ENCODE results near the gene DDC. TPM values are rescaled to one million over a fixed set of nuclear protein-coding genes. Genes with fewer than 3 reads are reported as not detected.
A peak's percentile ranks its signal among the peaks of the same experiment; 100 is the strongest.

Gene DDC, protein sequence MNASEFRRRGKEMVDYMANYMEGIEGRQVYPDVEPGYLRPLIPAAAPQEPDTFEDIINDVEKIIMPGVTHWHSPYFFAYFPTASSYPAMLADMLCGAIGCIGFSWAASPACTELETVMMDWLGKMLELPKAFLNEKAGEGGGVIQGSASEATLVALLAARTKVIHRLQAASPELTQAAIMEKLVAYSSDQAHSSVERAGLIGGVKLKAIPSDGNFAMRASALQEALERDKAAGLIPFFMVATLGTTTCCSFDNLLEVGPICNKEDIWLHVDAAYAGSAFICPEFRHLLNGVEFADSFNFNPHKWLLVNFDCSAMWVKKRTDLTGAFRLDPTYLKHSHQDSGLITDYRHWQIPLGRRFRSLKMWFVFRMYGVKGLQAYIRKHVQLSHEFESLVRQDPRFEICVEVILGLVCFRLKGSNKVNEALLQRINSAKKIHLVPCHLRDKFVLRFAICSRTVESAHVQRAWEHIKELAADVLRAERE
- total RNA-seq (2014; rRNA removed; shearing (Covaris generic); ENCODE audit: low replicate concordance): not detected in 2 replicates

DNA sequence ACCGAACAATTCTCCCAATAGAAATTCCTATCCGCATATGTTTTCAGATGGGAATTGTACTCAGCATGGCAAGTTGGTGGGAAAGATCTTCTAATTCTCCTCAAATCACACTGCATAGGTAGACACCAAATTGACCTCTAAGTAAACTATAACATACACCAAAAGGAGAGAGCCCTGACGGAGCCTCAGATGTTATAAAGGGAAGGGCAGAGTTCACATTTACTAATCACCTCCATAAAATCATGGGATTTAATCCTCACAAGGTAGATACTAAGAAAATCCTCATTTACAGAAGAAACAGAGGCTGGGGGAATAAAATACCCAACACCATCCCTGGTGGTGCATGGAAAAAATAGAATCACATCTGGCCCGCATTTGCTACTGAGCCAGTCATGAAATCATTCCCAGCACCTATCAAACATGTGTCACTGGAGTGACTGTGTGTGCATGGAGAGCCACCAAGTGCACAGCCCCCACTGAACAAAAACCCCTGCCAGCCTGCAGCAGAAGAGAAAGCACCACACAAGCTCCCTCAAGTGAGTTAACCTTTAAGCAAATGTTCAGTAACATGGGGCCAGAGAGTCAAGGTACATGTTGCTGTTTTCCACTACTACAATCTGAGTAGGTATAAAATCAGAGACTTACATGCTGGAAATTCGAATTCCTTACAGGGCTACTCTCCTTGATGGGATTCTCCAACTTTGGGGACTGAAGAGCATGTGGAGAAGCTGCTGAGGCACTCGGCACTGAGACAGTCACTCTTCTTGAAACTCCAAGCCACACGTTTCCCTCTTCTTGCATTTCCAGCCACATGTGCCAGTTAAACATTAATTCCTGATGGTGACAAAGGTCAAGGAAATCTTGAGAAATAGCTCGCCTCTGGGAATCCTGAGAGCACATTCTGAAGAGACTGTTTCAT, at the start of gene DDC:
Gene DDC, minus strand, starts transcription at position 766 of the 919 bp plus-strand sequence. CDS start 21,320 bp downstream, outside the sequence.
- Histone ChIP-seq H3K9me3 (no peaks in the 10 kb centered on the region), H3K4me3 (no peak within 1 kb of the TSS), H3K27me3 (peaks cover 5% of the 10 kb centered on the region), H3K36me3 (no peaks in the 10 kb centered on the region)
- no peak for DNase-seq

DNA sequence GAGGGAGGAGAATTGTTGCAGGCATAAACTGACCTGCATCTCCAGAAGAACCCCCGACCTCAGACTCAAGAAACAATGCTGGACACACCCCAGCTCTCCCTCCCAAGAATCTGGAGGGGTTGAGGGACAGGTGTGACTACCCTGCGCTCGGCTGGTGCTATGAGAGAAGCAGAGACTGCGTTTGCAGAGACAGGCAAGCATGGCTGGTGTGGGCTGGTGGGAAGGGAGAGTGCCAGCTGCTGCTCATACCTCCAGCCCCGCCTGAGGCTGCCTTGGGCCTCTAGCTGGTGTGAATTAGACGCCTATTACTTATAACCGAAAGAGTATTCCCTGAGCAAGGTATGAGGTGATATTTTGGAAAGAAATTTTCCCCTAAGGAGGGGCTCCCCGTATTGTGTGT, 48.3 kb upstream of the DDC start:
- H3K4me3 ChIP-seq: no peak overlapping the region
- H3K9me3 ChIP-seq: no peaks in the 10 kb centered on the region
- no peak for DNase-seq
- H3K27me3 ChIP-seq: no peaks in the 10 kb centered on the region
- H3K36me3 ChIP-seq: peaks cover 24% of the 10 kb centered on the region

DNA sequence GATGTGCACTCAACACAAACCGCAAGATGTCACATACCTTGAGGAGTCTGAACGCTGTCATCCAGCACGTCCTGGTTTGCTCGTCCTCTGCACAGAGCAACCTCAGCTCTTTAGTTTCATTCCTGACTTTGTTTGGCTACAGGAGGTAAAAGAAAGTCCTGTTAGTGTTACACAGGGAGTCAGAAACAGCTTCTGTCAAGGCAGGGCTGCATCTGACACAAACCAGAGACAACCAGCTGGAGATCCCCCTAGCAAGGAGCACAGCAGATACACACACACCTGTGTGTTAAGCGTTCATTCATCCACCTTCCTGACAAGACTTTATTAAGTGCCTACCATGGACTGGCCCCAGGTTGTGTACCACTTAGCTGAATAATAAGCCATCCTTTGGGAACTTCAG, 47.5 kb upstream of the DDC start:
- H3K9me3 ChIP-seq: no peaks in the 10 kb centered on the region
- peaks cover 27% of the 10 kb centered on the region for H3K36me3 ChIP-seq
- no peak overlapping the region for H3K4me3 ChIP-seq
- DNase-seq: no peak
- H3K27me3 ChIP-seq: no peaks in the 10 kb centered on the region

DNA sequence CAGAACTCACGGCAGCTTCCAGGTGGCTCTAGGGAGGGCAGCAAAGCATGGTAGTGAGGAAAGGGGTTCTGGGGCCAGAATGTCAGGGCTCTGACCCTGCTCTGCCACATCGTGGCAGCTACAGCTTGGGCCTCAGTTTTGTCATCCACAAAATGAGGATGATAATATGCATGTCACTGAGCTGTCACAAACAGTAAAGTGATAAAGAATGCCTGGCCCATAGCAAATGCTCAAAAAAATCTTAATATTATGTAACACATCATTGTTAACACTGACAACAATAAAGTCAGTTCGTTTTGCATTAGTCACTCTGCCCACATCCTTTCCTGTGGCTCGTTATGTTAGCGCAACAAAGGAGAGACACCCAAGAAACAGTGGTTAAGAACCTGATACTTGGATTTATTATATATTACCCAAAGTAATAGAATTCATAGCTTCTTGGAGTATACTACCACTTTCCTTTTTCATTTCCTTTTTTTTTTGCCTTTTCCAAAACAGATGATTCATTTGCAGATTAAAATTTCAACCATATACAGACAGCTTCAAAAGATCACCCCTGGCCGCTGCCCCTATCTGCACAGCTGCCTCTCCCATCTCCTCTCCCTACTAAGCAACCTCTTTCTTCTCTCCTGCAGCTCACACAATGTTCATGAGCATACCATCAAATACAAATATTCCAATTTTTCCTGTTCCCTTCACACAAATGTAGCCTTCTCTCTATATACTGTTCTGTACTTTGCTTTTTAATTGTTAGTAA, 45.5 kb upstream of the DDC start:
- no peaks in the 10 kb centered on the region for H3K9me3 ChIP-seq
- no peaks in the 10 kb centered on the region for H3K27me3 ChIP-seq
- DNase-seq: peak; percentile 29
- H3K4me3 ChIP-seq: no peak overlapping the region
- H3K36me3 ChIP-seq: peaks cover 23% of the 10 kb centered on the region

DNA sequence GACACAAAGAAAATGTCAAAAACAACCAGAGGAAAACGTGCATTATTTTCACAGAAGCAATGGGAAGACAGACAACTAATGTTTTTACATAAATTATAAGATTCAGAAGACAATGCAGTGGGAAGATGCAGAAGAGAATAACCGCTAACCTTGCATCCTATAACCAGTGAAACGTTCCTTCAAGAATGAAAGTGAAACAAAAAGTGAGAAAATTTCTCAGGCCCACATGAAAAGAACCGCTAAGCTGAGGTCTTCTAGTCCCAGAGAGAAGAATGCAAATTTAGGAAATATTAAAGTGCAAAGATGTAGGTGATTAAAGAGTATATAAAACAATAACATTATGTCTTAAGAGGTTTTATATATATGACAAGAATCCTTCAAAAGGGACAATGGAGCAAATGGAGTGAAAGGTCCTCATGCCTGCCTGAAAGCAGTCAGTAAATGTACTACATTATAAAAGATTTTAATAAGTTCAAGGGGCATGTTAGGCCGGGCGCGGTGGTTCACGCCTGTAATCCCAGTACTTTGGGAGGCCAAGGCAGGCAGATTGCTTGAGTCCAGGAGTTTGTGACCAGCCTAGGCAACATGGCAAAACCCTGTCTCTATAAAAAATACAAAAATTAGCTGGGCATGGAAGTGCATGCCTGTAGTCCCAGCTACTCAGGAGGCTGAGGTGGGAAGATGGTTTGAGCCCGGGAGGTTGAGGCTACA, 43.1 kb upstream of the DDC start:
- H3K4me3 ChIP-seq: no peak overlapping the region
- DNase-seq: no peak
- H3K9me3 ChIP-seq: no peaks in the 10 kb centered on the region
- H3K27me3 ChIP-seq: no peaks in the 10 kb centered on the region
- H3K36me3 ChIP-seq: peaks cover 25% of the 10 kb centered on the region

DNA sequence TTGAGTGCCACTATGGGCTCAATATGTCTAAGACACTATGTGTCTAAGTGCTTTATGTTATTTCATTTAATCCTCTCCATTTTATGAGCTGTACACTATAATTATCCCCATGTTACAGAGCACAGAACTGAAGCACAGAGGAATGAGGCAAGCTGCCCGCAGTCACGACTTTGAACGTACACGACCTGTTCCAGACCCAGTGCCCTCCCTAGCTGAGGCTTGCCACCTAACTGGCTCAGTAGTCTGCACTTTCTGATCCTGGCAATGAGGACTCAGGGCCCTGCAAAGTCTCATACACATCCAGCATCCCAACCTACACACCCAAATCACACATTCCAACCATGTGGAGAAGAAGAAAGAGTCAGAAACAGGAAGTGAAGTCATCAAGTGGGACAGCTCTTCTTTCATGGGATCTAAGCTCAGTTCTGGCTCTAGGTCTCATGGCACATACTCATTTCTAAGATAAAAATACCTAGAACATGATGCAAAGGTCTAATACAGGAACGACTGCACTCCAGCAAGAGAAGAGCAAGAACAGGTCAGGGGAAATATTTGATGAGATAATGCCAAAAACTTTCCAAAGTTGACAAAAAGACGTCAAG, 42.4 kb upstream of the DDC start:
- no peaks in the 10 kb centered on the region for H3K27me3 ChIP-seq
- no peak for DNase-seq
- peaks cover 21% of the 10 kb centered on the region for H3K36me3 ChIP-seq
- H3K4me3 ChIP-seq: no peak overlapping the region
- H3K9me3 ChIP-seq: no peaks in the 10 kb centered on the region

DNA sequence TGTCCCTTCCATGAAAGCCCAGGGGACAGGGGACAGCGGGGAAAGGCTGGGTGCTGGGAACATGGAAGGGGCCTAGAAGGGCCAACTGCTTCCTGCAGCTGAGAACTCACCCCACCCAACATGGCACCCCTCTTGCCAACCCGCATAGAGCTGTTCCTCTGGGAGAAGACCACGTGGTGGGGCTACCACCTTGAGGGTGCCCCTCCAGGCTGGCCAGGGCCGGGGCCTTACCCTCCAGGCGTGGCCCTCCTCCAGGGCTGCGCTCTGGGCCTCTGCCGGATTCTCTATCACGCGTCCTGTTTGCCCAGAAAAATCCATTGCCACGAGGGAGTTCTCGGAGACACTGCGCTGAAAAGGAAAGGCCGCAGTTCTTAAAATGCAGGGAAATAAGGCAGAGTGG, 39.9 kb upstream of the DDC start:
- H3K4me3 ChIP-seq: no peak overlapping the region
- peaks cover 19% of the 10 kb centered on the region for H3K36me3 ChIP-seq
- no peaks in the 10 kb centered on the region for H3K27me3 ChIP-seq
- no peaks in the 10 kb centered on the region for H3K9me3 ChIP-seq
- DNase-seq: no peak

DNA sequence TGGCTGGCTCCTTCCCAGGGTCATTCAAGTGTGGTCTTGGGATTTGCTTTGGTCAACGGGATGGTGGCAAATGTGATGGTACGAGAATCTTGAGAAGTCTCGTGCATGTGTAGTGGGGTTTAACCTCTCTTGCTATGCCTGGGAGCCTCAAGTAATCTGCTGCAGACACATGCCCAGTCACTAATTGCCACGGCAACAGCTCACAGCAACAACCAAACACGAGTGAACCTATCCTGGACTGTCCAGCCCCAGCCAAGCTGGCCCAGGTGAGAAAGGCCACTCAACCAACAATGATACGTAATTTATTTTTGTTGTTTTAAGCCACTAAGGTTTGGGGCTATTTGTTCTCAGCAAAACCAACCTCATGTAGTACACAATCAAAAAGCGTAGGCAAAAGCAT, 38.1 kb upstream of the DDC start:
- H3K27me3 ChIP-seq: no peaks in the 10 kb centered on the region
- peaks cover 20% of the 10 kb centered on the region for H3K36me3 ChIP-seq
- H3K4me3 ChIP-seq: no peak overlapping the region
- H3K9me3 ChIP-seq: no peaks in the 10 kb centered on the region
- DNase-seq: no peak

DNA sequence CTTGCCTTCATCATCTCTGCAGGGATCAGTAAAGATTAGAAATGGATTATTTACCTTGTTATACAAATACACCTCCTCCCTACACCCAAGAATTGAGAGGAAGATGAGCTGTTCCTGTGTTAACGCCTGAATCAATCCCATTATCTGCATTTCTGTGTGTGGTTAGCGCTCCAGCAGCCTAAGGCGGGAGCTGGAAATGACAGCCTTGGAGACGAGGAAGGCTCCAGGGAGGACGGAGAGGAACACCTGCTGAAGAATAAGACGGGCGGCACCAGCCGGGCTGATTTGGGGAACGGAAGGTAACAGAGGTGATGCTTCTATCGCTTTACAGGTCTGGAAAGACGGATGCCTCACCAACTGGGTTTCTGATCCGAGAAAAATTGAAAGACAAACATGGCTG, 34.2 kb upstream of the DDC start:
- Histone ChIP-seq H3K9me3 (no peaks in the 10 kb centered on the region), H3K36me3 (peaks cover 17% of the 10 kb centered on the region), H3K4me3 (no peak overlapping the region), H3K27me3 (no peaks in the 10 kb centered on the region)
- no peak for DNase-seq

DNA sequence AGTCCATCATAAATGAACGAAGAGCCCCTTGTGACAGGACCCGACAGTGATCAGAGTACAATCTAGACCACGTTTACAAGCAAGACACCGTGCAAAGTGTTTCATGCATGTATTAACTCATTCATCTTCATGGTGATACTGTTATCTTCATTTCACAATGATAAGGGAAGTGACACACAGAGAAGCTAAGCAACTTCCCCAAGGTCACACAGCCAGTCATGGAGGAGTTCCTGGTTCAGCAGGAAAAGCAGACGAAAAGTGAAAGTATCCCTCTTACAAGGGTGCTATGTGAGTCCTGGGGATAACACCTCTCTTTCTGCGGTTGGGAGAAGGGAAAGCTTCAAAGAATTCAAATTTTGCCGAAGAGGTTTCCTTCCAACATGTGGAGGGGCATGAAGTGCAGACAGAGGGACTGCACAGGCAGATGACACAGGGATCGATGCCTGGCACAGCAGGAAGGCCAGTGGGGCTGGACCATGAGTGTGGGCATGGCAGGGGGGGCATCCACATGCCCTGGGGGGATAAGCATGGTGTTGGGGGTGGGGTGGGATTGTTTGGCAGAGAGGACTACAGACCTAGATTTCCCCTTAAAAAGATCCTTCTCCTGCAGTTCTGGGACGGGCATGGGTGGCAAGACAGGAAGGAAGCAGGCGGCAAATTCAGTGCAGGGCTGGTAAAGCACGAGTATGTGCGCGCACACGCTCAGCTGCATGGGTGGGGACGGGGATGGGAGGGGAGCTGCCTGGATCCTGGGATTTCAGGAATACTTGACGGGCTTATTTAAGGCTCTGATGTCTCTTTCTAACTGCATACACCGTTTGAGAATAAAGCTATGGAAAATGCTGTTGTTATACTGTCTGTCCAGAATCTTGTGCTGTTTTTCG, 33.5 kb upstream of the DDC start:
- Histone ChIP-seq H3K36me3 (peaks cover 15% of the 10 kb centered on the region), H3K9me3 (no peaks in the 10 kb centered on the region), H3K27me3 (no peaks in the 10 kb centered on the region), H3K4me3 (no peak overlapping the region)
- DNase-seq: no peak

DNA sequence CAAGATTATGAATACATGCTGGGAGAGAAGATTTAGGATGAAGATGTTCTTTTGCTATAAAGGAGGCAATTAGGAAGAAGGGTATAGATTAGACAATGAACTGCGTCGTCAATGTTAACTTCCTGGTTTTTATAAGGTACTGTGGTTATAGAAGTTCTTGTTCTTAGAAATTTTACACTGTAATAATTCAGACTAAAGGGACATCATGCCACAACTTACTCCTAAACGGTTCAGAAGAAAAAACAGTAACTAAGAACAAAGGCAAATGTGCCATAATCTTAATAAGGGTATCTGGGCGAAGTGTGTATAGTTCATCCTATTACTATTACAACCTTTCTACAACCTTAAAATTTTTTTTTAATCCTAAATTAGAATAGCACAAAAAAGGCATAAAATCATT, 31.3 kb upstream of the DDC start:
- H3K9me3 ChIP-seq: no peaks in the 10 kb centered on the region
- H3K27me3 ChIP-seq: no peaks in the 10 kb centered on the region
- H3K36me3 ChIP-seq: peaks cover 11% of the 10 kb centered on the region
- DNase-seq: no peak
- no peak overlapping the region for H3K4me3 ChIP-seq

DNA sequence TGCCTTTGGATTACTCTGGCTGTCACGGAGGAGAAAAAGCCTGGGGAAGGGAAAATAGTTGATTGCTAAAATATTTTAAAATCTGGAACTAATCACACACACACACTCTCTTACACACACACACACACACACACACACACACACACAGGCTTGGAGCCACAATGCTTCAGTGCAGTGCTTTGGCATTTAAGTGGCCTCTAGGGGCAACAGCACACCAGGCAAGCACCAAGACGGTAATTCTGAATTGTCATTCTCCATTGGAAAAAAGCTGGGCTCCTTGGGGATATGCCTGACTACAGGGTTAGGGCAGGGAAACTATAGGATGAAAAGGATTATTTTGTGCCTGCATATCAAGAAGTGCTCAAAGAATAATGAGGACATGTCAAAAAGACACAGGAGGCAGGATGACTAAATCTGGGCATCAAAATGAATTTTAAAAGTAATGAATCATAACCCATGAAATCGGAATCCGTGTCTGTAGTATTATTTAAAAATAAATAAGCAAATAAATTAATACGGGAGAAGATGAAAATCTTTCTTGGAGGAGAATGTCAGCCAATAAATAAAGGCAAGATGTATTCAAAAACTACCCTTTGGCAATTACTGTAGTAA, 30.4 kb upstream of the DDC start:
- Histone ChIP-seq H3K9me3 (no peaks in the 10 kb centered on the region), H3K27me3 (no peaks in the 10 kb centered on the region), H3K4me3 (no peak overlapping the region), H3K36me3 (peaks cover 11% of the 10 kb centered on the region)
- DNase-seq: peak; percentile 40

DNA sequence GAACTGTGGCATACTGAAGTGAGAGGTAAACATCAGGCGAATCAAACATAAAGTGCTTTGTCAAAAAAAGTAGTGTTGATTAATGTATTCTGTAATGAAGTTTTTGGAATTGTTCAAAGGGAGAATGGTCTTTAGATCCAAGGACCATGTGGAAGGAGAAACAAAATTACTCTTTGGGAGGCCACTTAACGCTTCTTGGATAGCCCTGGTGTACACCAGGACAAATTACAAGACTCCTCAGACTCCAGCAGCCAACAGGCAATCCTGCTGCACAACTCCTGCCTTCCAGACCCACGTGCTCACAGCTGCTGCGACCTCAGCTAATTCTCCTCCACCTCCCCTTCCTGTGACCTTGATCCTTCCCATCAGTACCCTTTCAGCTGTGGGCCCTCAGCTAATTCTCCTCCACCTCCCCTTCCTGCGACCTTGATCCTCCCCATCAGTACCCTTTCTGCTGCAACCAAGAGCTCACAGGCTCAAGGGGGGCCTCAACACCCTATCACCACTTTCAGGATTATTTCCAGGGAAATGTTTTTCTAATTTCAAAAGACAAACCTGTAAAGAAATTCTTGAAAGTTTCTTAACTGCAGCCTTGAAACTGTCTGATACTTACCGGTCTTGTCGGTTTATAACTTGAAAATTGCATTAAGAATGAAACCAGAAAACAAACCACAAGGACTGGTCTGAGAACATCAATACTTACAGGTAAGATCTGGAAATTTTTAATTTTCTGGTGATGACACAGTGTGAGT, 29.7 kb upstream of the DDC start:
- Histone ChIP-seq H3K9me3 (no peaks in the 10 kb centered on the region), H3K4me3 (no peak overlapping the region), H3K27me3 (no peaks in the 10 kb centered on the region), H3K36me3 (peaks cover 7% of the 10 kb centered on the region)
- no peak for DNase-seq

DNA sequence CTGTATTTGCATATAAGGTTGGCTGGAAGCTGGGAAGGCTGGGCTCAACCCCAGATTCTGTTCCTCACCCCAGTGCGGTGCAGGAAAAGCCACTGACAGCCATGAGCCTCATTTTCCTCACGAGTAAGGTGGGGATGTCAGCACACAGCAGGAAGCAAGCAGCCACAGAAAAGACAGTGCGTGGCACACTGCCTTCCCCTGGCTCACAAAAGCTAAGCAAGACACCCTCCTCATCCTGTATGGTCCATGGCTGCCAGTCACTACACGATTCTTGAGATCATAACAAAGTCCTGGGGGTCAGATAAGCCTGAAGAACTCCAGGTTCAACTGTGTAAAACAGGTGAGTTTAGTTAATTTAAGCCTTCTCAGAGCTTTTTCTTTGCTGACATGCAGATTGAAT, 28.9 kb upstream of the DDC start:
- H3K9me3 ChIP-seq: no peaks in the 10 kb centered on the region
- H3K27me3 ChIP-seq: no peaks in the 10 kb centered on the region
- peaks cover 5% of the 10 kb centered on the region for H3K36me3 ChIP-seq
- no peak for DNase-seq
- no peak overlapping the region for H3K4me3 ChIP-seq

Measured in MG63 (cell line).